Measurements from ENCODE around the gene AMN1. TPM values are rescaled to one million over a fixed set of nuclear protein-coding genes. Genes with fewer than 3 reads are reported as not detected.

AMN1 gene
- total RNA-seq, 6 donors from 2014 or later: 2.1 to 15.9 (median 5.7) TPM

- Histone ChIP-seq H3K4me1 (no peaks in the 10 kb centered on the region), H3K36me3 (no peaks in the 10 kb centered on the region), H3K4me3 (no peak overlapping the region), H3K9me3 (no peaks in the 10 kb centered on the region), H3K27ac (peak overlapping the region in 1 of 4 donors; percentile 4), H3K27me3 (no peaks in the 10 kb centered on the region)
- TF ChIP-seq CTCF (IDR thresholded peaks at IDR 0.05): no peak
- TF ChIP-seq POLR2AphosphoS5 (IDR thresholded peaks at IDR 0.05): no peak
- no peak for TF ChIP-seq EP300 (IDR thresholded peaks at IDR 0.05)
- TF ChIP-seq POLR2A (IDR thresholded peaks at IDR 0.05): no peak
- DNase-seq: peak in 1 of 2 donors; percentile 57
- no peak for ATAC-seq (ENCODE audit: low FRiP score in 2 of 2)
- WGBS, 2 donors: 64 to 76% methylated on average over 1 of the region's 1 CpG
These were observed 28.2 kb upstream of the AMN1 start for GRCh38 chr12:31756977-31757420.

GRCh38 chr12:31752450-31752849, 23.6 kb upstream of the AMN1 start:
- Histone ChIP-seq H3K36me3 (no peaks in the 10 kb centered on the region), H3K27me3 (no peaks in the 10 kb centered on the region), H3K4me1 (peaks cover 14 to 23% (median 16%) of the 10 kb centered on the region in 4 donors), H3K27ac (peak overlapping the region in 1 of 4 donors; percentile 19), H3K4me3 (no peak overlapping the region), H3K9me3 (peaks cover 0 to 7% (median 2%) of the 10 kb centered on the region in 4 donors)
- ATAC-seq (ENCODE audit: low FRiP score in 2 of 2): peak in 1 of 2 donors; percentile 38
- peak in 1 of 4 donors; percentile 24 for TF ChIP-seq POLR2A (IDR thresholded peaks at IDR 0.05)
- no peak for TF ChIP-seq POLR2AphosphoS5 (IDR thresholded peaks at IDR 0.05)
- TF ChIP-seq EP300 (IDR thresholded peaks at IDR 0.05): no peak
- no peak for TF ChIP-seq CTCF (IDR thresholded peaks at IDR 0.05)
- no peak for DNase-seq
- 69 to 74% methylated on average over 4 of the region's 4 CpGs for WGBS, 2 donors

- Histone ChIP-seq H3K27me3 (no peaks in the 10 kb centered on the region), H3K9me3 (peaks cover 0 to 7% (median 2%) of the 10 kb centered on the region in 4 donors), H3K4me3 (no peak overlapping the region), H3K27ac (peak overlapping the region in 1 of 4 donors; percentile 21), H3K4me1 (peaks cover 28 to 36% (median 28%) of the 10 kb centered on the region in 4 donors), H3K36me3 (no peaks in the 10 kb centered on the region)
- 75 to 83% methylated on average over 2 of the region's 2 CpGs for WGBS, 2 donors
- TF ChIP-seq EP300 (IDR thresholded peaks at IDR 0.05): no peak
- no peak for TF ChIP-seq POLR2AphosphoS5 (IDR thresholded peaks at IDR 0.05)
- no peak for TF ChIP-seq POLR2A (IDR thresholded peaks at IDR 0.05)
- no peak for TF ChIP-seq CTCF (IDR thresholded peaks at IDR 0.05)
- DNase-seq (no peak), ATAC-seq (ENCODE audit: low FRiP score in 2 of 2) (no peak)
These were observed 22.3 kb upstream of the AMN1 start for GRCh38 chr12:31751085-31751484.

GRCh38 chr12:31750747-31751039, 21.9 kb upstream of the AMN1 start:
- H3K27me3 ChIP-seq: no peaks in the 10 kb centered on the region
- peaks cover 28 to 36% (median 30%) of the 10 kb centered on the region in 4 donors for H3K4me1 ChIP-seq

More at GRCh38 chr12:31750747-31751039, 21.9 kb upstream of the AMN1 start:
- H3K27ac ChIP-seq: peak overlapping the region in 3 of 4 donors; percentile 72 to 87 (median 79)
- peaks cover 0 to 7% (median 2%) of the 10 kb centered on the region in 4 donors for H3K9me3 ChIP-seq
- no peak for DNase-seq
- TF ChIP-seq POLR2AphosphoS5 (IDR thresholded peaks at IDR 0.05) (no peak), POLR2A (IDR thresholded peaks at IDR 0.05) (no peak), CTCF (IDR thresholded peaks at IDR 0.05) (no peak), EP300 (IDR thresholded peaks at IDR 0.05) (no peak)
- ATAC-seq (ENCODE audit: low FRiP score in 2 of 2): no peak
- WGBS, 2 donors: 55 to 60% methylated on average over 2 of the region's 2 CpGs
- no peaks in the 10 kb centered on the region for H3K36me3 ChIP-seq
- no peak overlapping the region for H3K4me3 ChIP-seq

Measured in upper lobe of left lung (tissue), 6 donors.